ENCODE results near the gene CYP2C8. TPM values are rescaled to one million over a fixed set of nuclear protein-coding genes. Genes with fewer than 3 reads are reported as not detected.
A peak's percentile ranks its signal among the peaks of the same experiment; 100 is the strongest.

CYP2C8 gene
- 0.46 to 0.81 TPM (median 0.69 TPM) in 3 replicates for total RNA-seq (2021)
- Bru-seq, nascent RNA, result percentile 22 among the genes with signal in this experiment
- long read RNA-seq, experiment 1, partial matches to known transcripts, result 1 of 2 reads
- long read RNA-seq, experiment 1, other reads (novel, unspliced or antisense), result 1 of 2 reads
- long read RNA-seq, experiment 2, result 0 reads
- long read RNA-seq, experiment 3, partial matches to known transcripts, result 0 of 1 reads
- long read RNA-seq, experiment 3, other reads (novel, unspliced or antisense), result 1 of 1 reads

- TF ChIP-seq NR3C1 (CRISPR knock-in tag; conservative IDR thresholded peaks at IDR 0.05; ENCODE audit: low read depth), result no peak
- TF ChIP-seq USF2 (CRISPR knock-in tag; IDR thresholded peaks at IDR 0.05), result no peak
- TF ChIP-seq IRF2 (CRISPR knock-in tag; IDR thresholded peaks at IDR 0.05; ENCODE audit: borderline replicate concordance, low read depth), result no peak
- TF ChIP-seq ZNF512 (CRISPR knock-in tag; IDR thresholded peaks at IDR 0.05; ENCODE audit: borderline replicate concordance), result no peak
- TF ChIP-seq ATF6 (CRISPR knock-in tag; IDR thresholded peaks at IDR 0.05), result no peak
- TF ChIP-seq MXD4 (CRISPR knock-in tag; IDR thresholded peaks at IDR 0.05; ENCODE audit: borderline replicate concordance), result no peak
- no peak for TF ChIP-seq NR1H2 (CRISPR knock-in tag; IDR thresholded peaks at IDR 0.05)
- no peak for TF ChIP-seq ATF2 (CRISPR knock-in tag; IDR thresholded peaks at IDR 0.05; ENCODE audit: borderline replicate concordance, low read depth)
- no peak for TF ChIP-seq TP53 (CRISPR knock-in tag; IDR thresholded peaks at IDR 0.05)
- no peak for TF ChIP-seq NFYB (CRISPR knock-in tag; conservative IDR thresholded peaks at IDR 0.05; ENCODE audit: low read depth)
- no peak for TF ChIP-seq USF1 (CRISPR knock-in tag; IDR thresholded peaks at IDR 0.05)
- TF ChIP-seq E2F1 (CRISPR knock-in tag; IDR thresholded peaks at IDR 0.05), result no peak
- no peak for TF ChIP-seq RORB (CRISPR knock-in tag; IDR thresholded peaks at IDR 0.05)
- TF ChIP-seq ZNF138 (CRISPR knock-in tag; conservative IDR thresholded peaks at IDR 0.05), result no peak
- no peak for TF ChIP-seq PREB (CRISPR knock-in tag; IDR thresholded peaks at IDR 0.05; ENCODE audit: borderline replicate concordance)
- no peak within 1 kb of the TSS for H3K4me3 Mint-ChIP-seq
- H3K27me3 Mint-ChIP-seq (ENCODE audit: low read depth), result peaks cover 4% of the 10 kb centered on the region; the same call in 1 of the 2 replicates
- peaks cover 9% of the 10 kb centered on the region for H3K9me3 Mint-ChIP-seq
- POLR2A ChIA-PET, result no interaction called here
- DNase-seq (ENCODE audit: low spot score), result no peak
- H3K4me1 Mint-ChIP-seq, result no peaks in the 10 kb centered on the region
- CTCF ChIA-PET, result no interaction called here
- H3K36me3 Mint-ChIP-seq, result peaks cover 8% of the 10 kb centered on the region
- H3K27ac Mint-ChIP-seq, result no peak within 1 kb of the TSS
- no peak for ATAC-seq
Observed at GRCh38 chr10:95069286-95069685, at the start of gene CYP2C8. CYP2C8 (minus strand) TSS chr10:95069497; CDS start chr10:95069402, 95 bp downstream.

GRCh38 chr10:95116869-95117269, 47.6 kb upstream of the CYP2C8 start:
- no peaks in the 10 kb centered on the region for H3K4me1 Mint-ChIP-seq
- no peak overlapping the region for H3K4me3 Mint-ChIP-seq
- peaks cover 74% of the 10 kb centered on the region for H3K9me3 Mint-ChIP-seq
- ATAC-seq (no peak), DNase-seq (ENCODE audit: low spot score) (no peak)
- H3K27me3 Mint-ChIP-seq (ENCODE audit: low read depth), result peaks cover 38% of the 10 kb centered on the region
- peaks cover 26% of the 10 kb centered on the region for H3K36me3 Mint-ChIP-seq
- POLR2A ChIA-PET, result no interaction called here
- CTCF ChIA-PET, result no interaction called here
- no peak overlapping the region for H3K27ac Mint-ChIP-seq
- TF ChIP-seq HMGA2 (CRISPR knock-in tag; IDR thresholded peaks at IDR 0.05), result no peak
- TF ChIP-seq ZMAT4 (CRISPR knock-in tag; IDR thresholded peaks at IDR 0.05), result no peak
- no peak for TF ChIP-seq ZNF138 (CRISPR knock-in tag; conservative IDR thresholded peaks at IDR 0.05)
- no peak for TF ChIP-seq HMGXB4 (CRISPR knock-in tag; IDR thresholded peaks at IDR 0.05)
- no peak for TF ChIP-seq GTF2I (CRISPR knock-in tag; conservative IDR thresholded peaks at IDR 0.05)
- TF ChIP-seq E2F5 (CRISPR knock-in tag; IDR thresholded peaks at IDR 0.05), result no peak
- TF ChIP-seq ZNF396 (CRISPR knock-in tag; IDR thresholded peaks at IDR 0.05; ENCODE audit: borderline replicate concordance), result no peak
- no peak for TF ChIP-seq NR3C1 (CRISPR knock-in tag; conservative IDR thresholded peaks at IDR 0.05; ENCODE audit: low read depth)
- TF ChIP-seq SMAD3 (CRISPR knock-in tag; IDR thresholded peaks at IDR 0.05; ENCODE audit: borderline replicate concordance), result no peak

All from WTC11 (cell line).